RWPE2 (cell line): ENCODE data around the gene VPS41.

Experiments used
- ATAC-seq: fragments of 200-7000 bp; cut with Tn5 transposase; 3 replicates; pipeline ENCODE4 v1.9.1; 2021; ENCODE audit warnings: low read depth
- DNase-seq: peaks from one replicate; pipeline ENCODE4 v3.0.0-alpha.2; 2020; ENCODE audit warnings: low spot score
- H3K27ac ChIP-seq: fragments of 450-650 bp; 2 replicates; pipeline ENCODE4 v1.5.1; 2017; ENCODE audit warnings: mild to moderate bottlenecking; ENCODE audit not compliant: poor library complexity, severe bottlenecking
- H3K27me3 ChIP-seq: fragments of 250-450 bp; sonication (Bioruptor Pico); 2 replicates; pipeline ENCODE4 v1.5.1; 2021; ENCODE audit warnings: mild to moderate bottlenecking, moderate library complexity; ENCODE audit not compliant: insufficient read depth, poor library complexity, severe bottlenecking
- H3K36me3 ChIP-seq: fragments of 250-450 bp; sonication (Bioruptor Pico); 2 replicates; pipeline ENCODE4 v1.5.1; 2020; ENCODE audit warnings: low read depth, mild to moderate bottlenecking, moderate library complexity
- H3K4me1 ChIP-seq: fragments of 250-450 bp; sonication (Bioruptor Pico); 2 replicates; pipeline ENCODE4 v1.5.1; 2021; ENCODE audit warnings: mild to moderate bottlenecking, moderate library complexity; ENCODE audit not compliant: insufficient read depth, poor library complexity, severe bottlenecking
- H3K4me3 ChIP-seq: fragments of 250-450 bp; sonication (Bioruptor Pico); 2 replicates; pipeline ENCODE4 v1.5.1; 2021; ENCODE audit warnings: mild to moderate bottlenecking, moderate library complexity; ENCODE audit not compliant: severe bottlenecking
- H3K9me3 ChIP-seq: fragments of 250-450 bp; sonication (Bioruptor Pico); 2 replicates; pipeline ENCODE4 v1.5.1; 2021; ENCODE audit warnings: mild to moderate bottlenecking, moderate library complexity; ENCODE audit not compliant: severe bottlenecking
- CTCF ChIP-seq: fragments of 450-650 bp; IDR thresholded peaks from one replicate; pipeline ENCODE4 v1.5.1; 2017; ENCODE audit warnings: mild to moderate bottlenecking, moderate library complexity; ENCODE audit not compliant: poor library complexity, severe bottlenecking

VPS41 gene

GRCh38 chr7:38813768-38814167 lies 95.2 kb downstream of the VPS41 start:
- ATAC-seq (no peak), DNase-seq (no peak)
- Histone ChIP-seq H3K9me3 (no peaks in the 10 kb centered on the region), H3K27ac (no peak overlapping the region), H3K36me3 (no peaks in the 10 kb centered on the region), H3K27me3 (no peaks in the 10 kb centered on the region), H3K4me1 (no peaks in the 10 kb centered on the region), H3K4me3 (no peak overlapping the region)
- TF ChIP-seq CTCF = no peak

DNA sequence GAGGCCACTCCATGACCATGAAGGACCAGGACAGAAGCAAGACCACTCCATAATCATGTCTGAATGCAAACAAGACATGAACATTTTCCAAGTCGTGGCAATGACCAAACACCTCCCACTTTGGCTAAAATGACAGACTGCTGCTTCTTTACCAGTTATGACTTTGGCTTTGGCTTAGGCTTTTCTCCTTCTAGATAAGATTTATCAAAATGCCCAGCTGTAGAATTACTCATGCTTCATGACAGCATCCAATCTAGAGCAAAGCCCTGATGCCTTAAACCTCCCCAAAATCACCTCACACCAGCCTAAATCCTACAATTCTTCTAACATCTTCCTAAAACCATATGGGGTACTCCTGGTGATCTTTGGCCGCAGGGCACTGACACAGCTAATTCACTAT lies 102.1 kb downstream of the VPS41 start:
- Histone ChIP-seq H3K27me3 (no peaks in the 10 kb centered on the region), H3K4me3 (no peak overlapping the region), H3K27ac (no peak overlapping the region), H3K36me3 (no peaks in the 10 kb centered on the region), H3K4me1 (no peaks in the 10 kb centered on the region), H3K9me3 (no peaks in the 10 kb centered on the region)
- no peak for DNase-seq
- ATAC-seq = no peak
- no peak for TF ChIP-seq CTCF

- ATAC-seq = no peak
- H3K27me3 ChIP-seq = no peaks in the 10 kb centered on the region
- H3K36me3 ChIP-seq = no peaks in the 10 kb centered on the region
- no peak for TF ChIP-seq CTCF
- H3K27ac ChIP-seq = no peak overlapping the region
- H3K4me1 ChIP-seq = no peaks in the 10 kb centered on the region
- no peaks in the 10 kb centered on the region for H3K9me3 ChIP-seq
- no peak for DNase-seq
- H3K4me3 ChIP-seq = no peak overlapping the region
These were observed 107.2 kb downstream of the VPS41 start for GRCh38 chr7:38801786-38802185.

DNA sequence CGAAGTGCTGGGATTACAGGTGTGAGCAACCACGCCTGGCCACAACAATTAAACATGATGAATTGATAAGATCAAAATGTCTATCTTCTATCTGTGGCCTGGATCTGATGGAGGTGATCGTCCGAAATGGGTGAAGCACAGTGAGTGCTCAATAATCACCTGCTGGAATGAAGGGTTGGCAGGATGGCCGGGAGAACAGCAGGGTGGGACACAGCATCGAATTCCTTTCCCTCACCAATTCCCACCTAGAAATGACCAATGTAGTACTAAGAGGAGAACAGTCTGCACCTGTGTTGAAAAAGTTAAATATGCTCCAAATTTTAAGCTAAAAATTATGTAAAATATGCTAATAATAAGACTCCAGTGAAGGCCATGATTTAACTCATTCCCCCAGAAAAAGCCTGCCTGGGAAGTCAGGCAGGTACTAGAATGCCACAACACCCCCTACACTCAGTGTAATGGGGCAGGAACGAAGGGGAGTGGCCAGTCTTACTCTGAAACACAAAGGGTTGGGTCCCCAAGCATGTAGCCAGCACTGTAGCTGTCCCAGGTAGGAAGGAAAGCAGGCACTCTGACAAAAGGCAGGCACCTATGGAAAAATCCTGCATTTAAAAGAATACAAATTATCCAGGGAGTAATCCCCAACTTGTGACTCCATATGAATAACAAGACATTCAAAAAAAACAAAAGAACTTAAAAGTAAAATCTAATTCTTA lies 110.3 kb downstream of the VPS41 start:
- no peak for TF ChIP-seq CTCF
- H3K4me3 ChIP-seq = no peak overlapping the region
- no peak for ATAC-seq

GRCh38 chr7:38796626-38797501 lies 112.1 kb downstream of the VPS41 start:
- no peaks in the 10 kb centered on the region for H3K9me3 ChIP-seq
- no peak for DNase-seq
- ATAC-seq = 0 out of 3 replicates have a peak, but pooled peaks have one; percentile 35

More for the DNA sequence above, 110.3 kb downstream of the VPS41 start:
- no peaks in the 10 kb centered on the region for H3K4me1 ChIP-seq
- DNase-seq = no peak
- H3K27ac ChIP-seq = no peak overlapping the region
- H3K9me3 ChIP-seq = no peaks in the 10 kb centered on the region
- no peaks in the 10 kb centered on the region for H3K36me3 ChIP-seq
- no peaks in the 10 kb centered on the region for H3K27me3 ChIP-seq

More at GRCh38 chr7:38796626-38797501, 112.1 kb downstream of the VPS41 start:
- TF ChIP-seq CTCF = peak; percentile 86
- Histone ChIP-seq H3K36me3 (no peaks in the 10 kb centered on the region), H3K4me3 (no peak overlapping the region), H3K4me1 (no peaks in the 10 kb centered on the region), H3K27me3 (no peaks in the 10 kb centered on the region), H3K27ac (no peak overlapping the region)
